MM.1S (cell line): ENCODE data around the gene KCND2.
A peak's percentile ranks its signal among the peaks of the same experiment; 100 is the strongest.

ENCODE experiments used
- DNase-seq: peaks from one replicate; pipeline ENCODE4 v3.0.0-alpha.2; 2015
- H2AFZ ChIP-seq: fragments of 300-600 bp; sonication (generic); 2 replicates; pipeline ENCODE4 v1.6.0; 2016; ENCODE audit warnings: antibody characterized with exemption, low read length
- H3F3A ChIP-seq: fragments of 300-600 bp; sonication (generic); 2 replicates; pipeline ENCODE4 v1.6.1; 2016; ENCODE audit warnings: mild to moderate bottlenecking, antibody characterized with exemption, low read length, moderate library complexity, mixed read lengths; ENCODE audit not compliant: insufficient read depth
- H3K27ac ChIP-seq: fragments of 300-600 bp; sonication (generic); 2 replicates; pipeline ENCODE4 v1.5.1; 2016; ENCODE audit warnings: mild to moderate bottlenecking, low read length
- H3K27me3 ChIP-seq: fragments of 300-600 bp; sonication (generic); replicated peaks from 2 replicates; pipeline ENCODE4 v1.6.0; 2016; ENCODE audit warnings: low read length; ENCODE audit not compliant: insufficient read depth
- H3K36me3 ChIP-seq: fragments of 300-600 bp; sonication (generic); replicated peaks from 2 replicates; pipeline ENCODE4 v1.6.1; 2016; ENCODE audit warnings: mild to moderate bottlenecking, low read length, mixed read lengths; ENCODE audit not compliant: insufficient read depth
- H3K4me1 ChIP-seq: fragments of 300-600 bp; sonication (generic); 2 replicates; pipeline ENCODE4 v1.6.1; 2016; ENCODE audit warnings: low read length, mixed read lengths
- H3K4me2 ChIP-seq: fragments of 300-600 bp; sonication (generic); 2 replicates; pipeline ENCODE4 v1.6.0; 2016; ENCODE audit warnings: low read depth, low read length
- H3K4me3 ChIP-seq: fragments of 300-600 bp; sonication (generic); 2 replicates; pipeline ENCODE4 v1.5.1; 2016; ENCODE audit warnings: low read length, mixed read lengths
- H3K79me2 ChIP-seq: fragments of 300-600 bp; sonication (generic); 2 replicates; pipeline ENCODE4 v1.6.1; 2016; ENCODE audit warnings: mixed run types, low read length, mixed read lengths
- H3K9ac ChIP-seq: fragments of 300-600 bp; sonication (generic); 2 replicates; pipeline ENCODE4 v1.6.1; 2016; ENCODE audit warnings: low read length, mixed read lengths
- H3K9me2 ChIP-seq: fragments of 300-600 bp; sonication (generic); replicated peaks from 2 replicates; pipeline ENCODE4 v1.6.1; 2016; ENCODE audit warnings: mild to moderate bottlenecking, low read length, mixed read lengths; ENCODE audit not compliant: insufficient read depth
- H3K9me3 ChIP-seq: fragments of 300-600 bp; sonication (generic); replicated peaks from 2 replicates; pipeline ENCODE4 v1.6.1; 2016; ENCODE audit warnings: mild to moderate bottlenecking, low read length, mixed read lengths; ENCODE audit not compliant: insufficient read depth
- H4K20me1 ChIP-seq: fragments of 300-600 bp; sonication (generic); 2 replicates; pipeline ENCODE4 v1.6.1; 2016; ENCODE audit warnings: mild to moderate bottlenecking, low read length, moderate library complexity, mixed read lengths; ENCODE audit not compliant: insufficient read depth
- CTCF ChIP-seq: fragments of 300-600 bp; sonication (generic); IDR thresholded peaks from 2 replicates; pipeline ENCODE4 v1.5.1; 2016; ENCODE audit warnings: antibody characterized with exemption, low read length, mixed read lengths
- EZH2 ChIP-seq: fragments of 300-600 bp; sonication (generic); optimal IDR thresholded peaks from 2 replicates; pipeline ENCODE3; 2017; ENCODE audit warnings: low read depth, mild to moderate bottlenecking, antibody characterized with exemption, low read length, mixed read lengths
- EZH2phosphoT487 ChIP-seq: fragments of 300-600 bp; sonication (generic); IDR thresholded peaks from 2 replicates; pipeline ENCODE4 v1.6.1; 2018; ENCODE audit warnings: antibody characterized with exemption, low read length

KCND2 gene

GRCh38 chr7:120413164-120413563, 140.2 kb downstream of the KCND2 start:
- Histone ChIP-seq H4K20me1 (no peaks in the 10 kb centered on the region), H3K4me3 (no peak overlapping the region), H3K27ac (no peak overlapping the region), H2AFZ (no peak overlapping the region), H3K9ac (no peak overlapping the region), H3K27me3 (no peaks in the 10 kb centered on the region), H3K9me2 (no peaks in the 10 kb centered on the region), H3K4me2 (no peak overlapping the region), H3F3A (no peaks in the 10 kb centered on the region), H3K79me2 (no peaks in the 10 kb centered on the region), H3K4me1 (no peaks in the 10 kb centered on the region), H3K9me3 (no peaks in the 10 kb centered on the region), H3K36me3 (no peaks in the 10 kb centered on the region)
- no peak for DNase-seq
- TF ChIP-seq EZH2: no peak
- no peak for TF ChIP-seq EZH2phosphoT487
- TF ChIP-seq CTCF: no peak

- H3K27ac ChIP-seq: no peak overlapping the region
- H3K9me2 ChIP-seq: no peaks in the 10 kb centered on the region
- peaks cover 10% of the 10 kb centered on the region; the same call in 1 of the 2 replicates for H3K4me1 ChIP-seq
- DNase-seq: no peak
- H4K20me1 ChIP-seq: no peaks in the 10 kb centered on the region
- H3K4me2 ChIP-seq: no peak overlapping the region
- no peaks in the 10 kb centered on the region for H3K79me2 ChIP-seq
- H3F3A ChIP-seq: no peaks in the 10 kb centered on the region
- no peaks in the 10 kb centered on the region for H3K36me3 ChIP-seq
- no peaks in the 10 kb centered on the region for H3K27me3 ChIP-seq
- TF ChIP-seq CTCF (no peak), EZH2 (no peak), EZH2phosphoT487 (no peak)
- no peak overlapping the region for H3K9ac ChIP-seq
- no peak overlapping the region for H3K4me3 ChIP-seq
- H2AFZ ChIP-seq: no peak overlapping the region
- no peaks in the 10 kb centered on the region for H3K9me3 ChIP-seq
Measured at GRCh38 chr7:120417244-120417979, 144.4 kb downstream of the KCND2 start.

- H3F3A ChIP-seq: no peaks in the 10 kb centered on the region
- no peaks in the 10 kb centered on the region for H3K27me3 ChIP-seq
- no peak overlapping the region for H3K4me2 ChIP-seq
- TF ChIP-seq EZH2phosphoT487: no peak
- TF ChIP-seq CTCF: no peak
- TF ChIP-seq EZH2: no peak
- H3K4me3 ChIP-seq: no peak overlapping the region
- H3K9me2 ChIP-seq: no peaks in the 10 kb centered on the region
- no peak overlapping the region for H3K27ac ChIP-seq
- DNase-seq: peak; percentile 16
- no peaks in the 10 kb centered on the region for H3K9me3 ChIP-seq
- peaks cover 10% of the 10 kb centered on the region; the same call in 1 of the 2 replicates for H3K4me1 ChIP-seq
- no peaks in the 10 kb centered on the region for H4K20me1 ChIP-seq
- no peak overlapping the region for H3K9ac ChIP-seq
- H3K79me2 ChIP-seq: no peaks in the 10 kb centered on the region
- H3K36me3 ChIP-seq: no peaks in the 10 kb centered on the region
- no peak overlapping the region for H2AFZ ChIP-seq
Measured at GRCh38 chr7:120421151-120421651, 148.2 kb downstream of the KCND2 start.
